ENCODE results near the gene KLHL17. TPM values are rescaled to one million over a fixed set of nuclear protein-coding genes. Genes with fewer than 3 reads are reported as not detected.

KLHL17 gene
- total and polyA plus RNA-seq, 10 of the 15 experiments (the other 5 are each of a cell fraction or from before 2014, with no cell fraction given) = 0.03 to 30.6 (median 5.3) TPM

DNA sequence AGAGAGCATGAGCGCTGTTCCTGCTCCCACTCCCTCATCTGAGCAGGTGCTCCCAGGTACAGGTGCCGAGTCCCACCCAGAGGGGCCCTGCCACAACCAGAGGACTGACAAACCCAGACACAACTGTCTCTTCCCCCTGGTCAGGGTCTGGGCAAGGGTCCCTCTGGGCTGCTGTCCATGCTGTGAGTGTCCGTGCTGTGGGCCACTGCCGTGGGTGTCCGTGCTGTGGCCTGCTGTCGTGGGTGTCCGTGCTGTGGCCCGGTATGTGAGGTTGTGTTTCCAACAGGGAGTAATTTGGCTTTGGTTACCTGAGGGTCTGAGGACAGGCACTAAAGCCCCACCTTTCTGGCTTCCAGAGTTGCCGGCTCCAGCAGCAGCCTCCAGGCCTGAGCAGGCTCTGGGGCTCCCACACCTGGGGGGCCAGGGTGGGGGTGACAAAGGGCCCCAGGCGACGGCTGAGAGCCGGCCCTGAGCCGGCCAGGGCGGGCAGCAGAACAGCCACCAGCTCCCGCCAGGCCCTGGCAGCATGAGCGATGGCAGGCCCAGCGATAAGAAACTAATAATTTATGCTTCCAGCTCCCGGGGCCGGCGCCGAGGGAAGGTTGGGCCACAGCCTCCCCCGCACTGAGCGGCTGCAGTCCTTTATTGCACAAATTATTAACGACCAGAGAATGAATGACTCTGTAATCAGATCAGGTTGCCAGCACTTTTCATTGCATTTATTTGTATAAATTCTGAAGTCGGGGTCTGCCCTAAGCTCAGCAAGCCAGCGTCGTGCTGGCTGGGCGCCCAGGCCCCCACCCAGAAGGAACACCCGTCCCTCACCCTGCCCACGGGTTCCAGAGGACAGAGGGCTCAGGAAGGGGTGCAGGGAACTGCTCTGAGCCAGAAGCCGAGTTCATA, 44.0 kb upstream of the KLHL17 start:
- in situ Hi-C loops (cut with MboI) (no loop called here), intact Hi-C loops (cut with micrococcal nuclease; ENCODE audit: unreplicated experiment) (no loop called here)
- H3K4me2 ChIP-seq (ENCODE audit: control insufficient read depth, insufficient read depth) = no peak overlapping the region
- no peaks in the 10 kb centered on the region for H3K4me1 ChIP-seq (ENCODE audit: control insufficient read depth, insufficient read depth, low read length)
- WGBS (ENCODE audit: insufficient coverage, insufficient replicate concordance, low lambda C conversion rate, missing lambda C conversion rate) = 20% methylated on average over 31 of the region's 31 CpGs
- H3K36me3 ChIP-seq (ENCODE audit: control insufficient read depth in 2 of 2, insufficient read depth in 2 of 2, low read length in 1 of 2) = no peaks in the 10 kb centered on the region
- ChIA-PET CTCF (no interaction called here), RAD21 (ENCODE audit: unreplicated experiment) (no interaction called here), POLR2A (no interaction called here), SMC1A (ENCODE audit: uncharacterized antibody, unreplicated experiment) (no interaction called here)
- H3K9me3 ChIP-seq (replicated peaks; ENCODE audit: control insufficient read depth, insufficient read depth, low read length) = no peaks in the 10 kb centered on the region
- H3K79me2 ChIP-seq (ENCODE audit: control insufficient read depth, insufficient read depth, low read length) = no peaks in the 10 kb centered on the region
- H2AFZ ChIP-seq (ENCODE audit: control insufficient read depth, low read depth, low read length) = no peak overlapping the region
- TF ChIP-seq JUNB (IDR thresholded peaks at IDR 0.05) (no peak), MTA3 (IDR thresholded peaks at IDR 0.05; ENCODE audit: borderline replicate concordance, low read length) (no peak), TCF7 (IDR thresholded peaks at IDR 0.05; ENCODE audit: borderline replicate concordance) (no peak), FOS (IDR thresholded peaks at IDR 0.05; ENCODE audit: borderline replicate concordance, extremely low read depth, insufficient read length) (no peak), CREB1 (IDR thresholded peaks at IDR 0.05; ENCODE audit: low read depth) (no peak), ATF7 (IDR thresholded peaks at IDR 0.05; ENCODE audit: low read depth) (no peak), MEF2B (IDR thresholded peaks at IDR 0.05; ENCODE audit: partially characterized antibody, poor library complexity, severe bottlenecking) (no peak), BCL11A (IDR thresholded peaks at IDR 0.05; ENCODE audit: low read depth, low read length) (no peak), SUPT20H (IDR thresholded peaks at IDR 0.05; ENCODE audit: borderline replicate concordance, control insufficient read depth, low read depth, low read length) (no peak), GABPA (IDR thresholded peaks at IDR 0.05; ENCODE audit: low read depth) (no peak), SPI1 (IDR thresholded peaks at IDR 0.05; ENCODE audit: borderline replicate concordance, insufficient read depth, low read depth, low read length) (no peak), ETV6 (conservative IDR thresholded peaks at IDR 0.05 in 1 of 2, IDR thresholded peaks at IDR 0.05 in 1 of 2; ENCODE audit: borderline replicate concordance in 1 of 2, low read depth in 1 of 2) (no peak), CBX3 (IDR thresholded peaks at IDR 0.05; ENCODE audit: borderline replicate concordance, low read depth) (no peak), SP1 (IDR thresholded peaks at IDR 0.05; ENCODE audit: low read depth, low read length) (no peak)
- TF ChIP-seq, protein P1, sequence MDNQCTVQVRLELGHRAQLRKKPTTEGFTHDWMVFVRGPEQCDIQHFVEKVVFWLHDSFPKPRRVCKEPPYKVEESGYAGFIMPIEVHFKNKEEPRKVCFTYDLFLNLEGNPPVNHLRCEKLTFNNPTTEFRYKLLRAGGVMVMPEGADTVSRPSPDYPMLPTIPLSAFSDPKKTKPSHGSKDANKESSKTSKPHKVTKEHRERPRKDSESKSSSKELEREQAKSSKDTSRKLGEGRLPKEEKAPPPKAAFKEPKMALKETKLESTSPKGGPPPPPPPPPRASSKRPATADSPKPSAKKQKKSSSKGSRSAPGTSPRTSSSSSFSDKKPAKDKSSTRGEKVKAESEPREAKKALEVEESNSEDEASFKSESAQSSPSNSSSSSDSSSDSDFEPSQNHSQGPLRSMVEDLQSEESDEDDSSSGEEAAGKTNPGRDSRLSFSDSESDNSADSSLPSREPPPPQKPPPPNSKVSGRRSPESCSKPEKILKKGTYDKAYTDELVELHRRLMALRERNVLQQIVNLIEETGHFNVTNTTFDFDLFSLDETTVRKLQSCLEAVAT (IDR thresholded peaks at IDR 0.05) = no peak
- TF ChIP-seq, protein P2, sequence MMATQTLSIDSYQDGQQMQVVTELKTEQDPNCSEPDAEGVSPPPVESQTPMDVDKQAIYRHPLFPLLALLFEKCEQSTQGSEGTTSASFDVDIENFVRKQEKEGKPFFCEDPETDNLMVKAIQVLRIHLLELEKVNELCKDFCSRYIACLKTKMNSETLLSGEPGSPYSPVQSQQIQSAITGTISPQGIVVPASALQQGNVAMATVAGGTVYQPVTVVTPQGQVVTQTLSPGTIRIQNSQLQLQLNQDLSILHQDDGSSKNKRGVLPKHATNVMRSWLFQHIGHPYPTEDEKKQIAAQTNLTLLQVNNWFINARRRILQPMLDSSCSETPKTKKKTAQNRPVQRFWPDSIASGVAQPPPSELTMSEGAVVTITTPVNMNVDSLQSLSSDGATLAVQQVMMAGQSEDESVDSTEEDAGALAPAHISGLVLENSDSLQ (IDR thresholded peaks at IDR 0.05) = no peak
- TF ChIP-seq, protein P3, sequence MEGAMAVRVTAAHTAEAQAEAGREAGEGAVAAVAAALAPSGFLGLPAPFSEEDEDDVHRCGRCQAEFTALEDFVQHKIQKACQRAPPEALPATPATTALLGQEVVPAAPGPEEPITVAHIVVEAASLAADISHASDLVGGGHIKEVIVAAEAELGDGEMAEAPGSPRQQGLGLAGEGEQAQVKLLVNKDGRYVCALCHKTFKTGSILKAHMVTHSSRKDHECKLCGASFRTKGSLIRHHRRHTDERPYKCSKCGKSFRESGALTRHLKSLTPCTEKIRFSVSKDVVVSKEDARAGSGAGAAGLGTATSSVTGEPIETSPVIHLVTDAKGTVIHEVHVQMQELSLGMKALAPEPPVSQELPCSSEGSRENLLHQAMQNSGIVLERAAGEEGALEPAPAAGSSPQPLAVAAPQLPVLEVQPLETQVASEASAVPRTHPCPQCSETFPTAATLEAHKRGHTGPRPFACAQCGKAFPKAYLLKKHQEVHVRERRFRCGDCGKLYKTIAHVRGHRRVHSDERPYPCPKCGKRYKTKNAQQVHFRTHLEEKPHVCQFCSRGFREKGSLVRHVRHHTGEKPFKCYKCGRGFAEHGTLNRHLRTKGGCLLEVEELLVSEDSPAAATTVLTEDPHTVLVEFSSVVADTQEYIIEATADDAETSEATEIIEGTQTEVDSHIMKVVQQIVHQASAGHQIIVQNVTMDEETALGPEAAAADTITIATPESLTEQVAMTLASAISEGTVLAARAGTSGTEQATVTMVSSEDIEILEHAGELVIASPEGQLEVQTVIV (IDR thresholded peaks at IDR 0.05; ENCODE audit: borderline replicate concordance, partially characterized antibody) = no peak
- TF ChIP-seq, protein P4, sequence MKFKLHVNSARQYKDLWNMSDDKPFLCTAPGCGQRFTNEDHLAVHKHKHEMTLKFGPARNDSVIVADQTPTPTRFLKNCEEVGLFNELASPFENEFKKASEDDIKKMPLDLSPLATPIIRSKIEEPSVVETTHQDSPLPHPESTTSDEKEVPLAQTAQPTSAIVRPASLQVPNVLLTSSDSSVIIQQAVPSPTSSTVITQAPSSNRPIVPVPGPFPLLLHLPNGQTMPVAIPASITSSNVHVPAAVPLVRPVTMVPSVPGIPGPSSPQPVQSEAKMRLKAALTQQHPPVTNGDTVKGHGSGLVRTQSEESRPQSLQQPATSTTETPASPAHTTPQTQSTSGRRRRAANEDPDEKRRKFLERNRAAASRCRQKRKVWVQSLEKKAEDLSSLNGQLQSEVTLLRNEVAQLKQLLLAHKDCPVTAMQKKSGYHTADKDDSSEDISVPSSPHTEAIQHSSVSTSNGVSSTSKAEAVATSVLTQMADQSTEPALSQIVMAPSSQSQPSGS (IDR thresholded peaks at IDR 0.05; ENCODE audit: low read length) = no peak
- no TSS peak for BruUV-seq (replicated peaks)
- H3K27me3 ChIP-seq (replicated peaks in 1 of 2; ENCODE audit: control insufficient read depth in 2 of 2, insufficient read depth in 2 of 2, low read length in 1 of 2) = peaks cover 2% of the 10 kb centered on the region in 2 experiments; a peak in 3 of 4 replicates
- FAIRE-seq = no peak
- H3K9ac ChIP-seq (ENCODE audit: control insufficient read depth, insufficient read depth, low read length) = no peak overlapping the region
- no peak for DNase-seq (ENCODE audit: low read depth, low spot score)
- H3K4me3 ChIP-seq = no peak overlapping the region
- ATAC-seq = no peak
- H4K20me1 ChIP-seq (ENCODE audit: control insufficient read depth, insufficient read depth) = no peaks in the 10 kb centered on the region; the same call in none of the 2 replicates
- no peak overlapping the region for H3K27ac ChIP-seq (ENCODE audit: control insufficient read depth, insufficient read depth)
